SK-N-MC (cell line): ENCODE data around the gene LMO3.

Experiments
- DNase-seq: peaks from one replicate; pipeline ENCODE4 v3.0.0-alpha.2; 2011; ENCODE audit warnings: low read depth, low spot score
- H3K27ac ChIP-seq: fragments of 200-600 bp; sonication (generic); 2 replicates; pipeline ENCODE4 v1.5.1; 2016; ENCODE audit warnings: mixed run types
- H3K36me3 ChIP-seq: fragments of 200-600 bp; sonication (generic); 2 replicates; pipeline ENCODE4 v1.6.1; 2017; ENCODE audit warnings: antibody characterized with exemption, low read length, mixed read lengths; ENCODE audit not compliant: insufficient read depth
- H3K4me3 ChIP-seq: fragments of 200-600 bp; sonication (generic); 2 replicates; pipeline ENCODE4 v1.5.1; 2016
- H3K9ac ChIP-seq: fragments of 200-600 bp; sonication (generic); 2 replicates; pipeline ENCODE4 v1.8.0; 2017; ENCODE audit warnings: mixed run types, mixed read lengths; ENCODE audit not compliant: insufficient read length
- H3K9me3 ChIP-seq: fragments of 200-600 bp; sonication (generic); 2 replicates; pipeline ENCODE4 v1.6.1; 2017; ENCODE audit warnings: low read depth, mild to moderate bottlenecking, antibody characterized with exemption, low read length, moderate library complexity, mixed read lengths
- EZH2 ChIP-seq: fragments of 200-600 bp; sonication (generic); IDR thresholded peaks from one replicate; pipeline ENCODE4 v1.6.1; 2017; ENCODE audit warnings: antibody characterized with exemption
- FOXP2 ChIP-seq: optimal IDR thresholded peaks from 2 replicates; pipeline ENCODE3; 2011; ENCODE audit warnings: mild to moderate bottlenecking, moderate library complexity; ENCODE audit not compliant: insufficient read depth; ENCODE audit errors: extremely low read length, control extremely low read depth
- POLR2AphosphoS5 ChIP-seq: IDR thresholded peaks from 2 replicates; pipeline ENCODE4 v1.6.1; 2012; ENCODE audit warnings: mild to moderate bottlenecking, low read depth, low read length, borderline replicate concordance

LMO3 gene

DNA sequence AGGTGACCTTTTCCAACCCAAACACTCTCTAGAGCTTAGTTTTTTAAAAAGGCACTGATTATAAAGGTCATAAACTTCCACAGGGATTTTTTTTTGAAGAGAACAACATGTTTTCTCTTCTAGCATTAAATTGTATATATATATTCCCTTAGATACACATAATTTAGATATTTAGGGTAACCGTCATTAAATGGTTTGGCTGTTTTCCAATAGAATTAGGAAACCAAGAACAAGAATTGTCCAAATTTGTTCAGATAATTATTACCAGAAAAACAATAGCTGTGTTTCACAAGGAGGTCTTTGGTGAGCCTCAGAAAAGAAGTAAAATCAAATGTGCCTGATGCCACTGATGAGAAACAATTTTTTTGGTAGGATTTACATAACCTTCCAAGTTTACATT is 26.9 kb downstream of the LMO3 start:
- peaks cover 6% of the 10 kb centered on the region; the same call in 1 of the 2 replicates for H3K9me3 ChIP-seq
- no peak overlapping the region for H3K27ac ChIP-seq
- H3K9ac ChIP-seq: no peak overlapping the region
- no peak for DNase-seq
- H3K4me3 ChIP-seq: no peak overlapping the region
- 0 out of 2 replicates have a peak, but pooled peaks cover 4% of the 10 kb centered on the region for H3K36me3 ChIP-seq
- TF ChIP-seq EZH2 (no peak), FOXP2 (no peak), POLR2AphosphoS5 (no peak)

DNA sequence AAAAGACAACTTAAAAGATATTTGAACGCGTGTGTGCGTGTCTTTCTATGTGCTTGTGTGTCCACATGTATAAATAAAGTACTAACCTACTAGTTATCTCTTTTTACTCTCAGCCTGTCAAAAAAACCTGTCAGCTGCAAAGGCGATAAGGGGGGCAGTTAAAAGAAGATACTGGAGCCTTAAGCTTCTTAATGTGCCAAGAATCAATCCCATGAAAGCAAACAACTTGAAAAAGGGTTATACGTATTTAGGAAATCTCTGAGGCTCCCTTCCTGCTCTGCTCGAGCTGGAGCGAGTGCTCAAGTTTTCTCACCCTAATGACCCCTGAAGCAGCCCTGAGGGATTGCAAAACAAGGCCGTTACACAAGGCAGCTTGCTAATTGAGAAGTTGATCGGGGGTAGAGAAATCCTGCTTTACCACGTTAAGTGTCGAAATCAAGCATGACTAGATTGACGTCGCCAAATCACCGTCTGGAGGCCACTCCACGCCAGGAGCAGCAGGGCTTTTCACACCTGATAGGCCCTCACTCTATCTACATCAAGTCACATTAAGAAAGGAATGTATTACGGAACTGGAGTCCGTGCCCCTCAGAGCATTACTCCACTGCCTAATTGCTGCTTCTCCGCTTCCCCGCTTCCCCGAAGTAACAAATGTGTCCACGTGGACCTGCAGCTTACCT is 32.4 kb downstream of the LMO3 start:
- no peaks in the 10 kb centered on the region for H3K9me3 ChIP-seq
- H3K9ac ChIP-seq: no peak overlapping the region
- TF ChIP-seq EZH2: no peak
- TF ChIP-seq POLR2AphosphoS5: no peak
- no peak for TF ChIP-seq FOXP2
- DNase-seq: no peak
- H3K4me3 ChIP-seq: no peak overlapping the region
- H3K27ac ChIP-seq: no peak overlapping the region
- H3K36me3 ChIP-seq: no peaks in the 10 kb centered on the region

DNA sequence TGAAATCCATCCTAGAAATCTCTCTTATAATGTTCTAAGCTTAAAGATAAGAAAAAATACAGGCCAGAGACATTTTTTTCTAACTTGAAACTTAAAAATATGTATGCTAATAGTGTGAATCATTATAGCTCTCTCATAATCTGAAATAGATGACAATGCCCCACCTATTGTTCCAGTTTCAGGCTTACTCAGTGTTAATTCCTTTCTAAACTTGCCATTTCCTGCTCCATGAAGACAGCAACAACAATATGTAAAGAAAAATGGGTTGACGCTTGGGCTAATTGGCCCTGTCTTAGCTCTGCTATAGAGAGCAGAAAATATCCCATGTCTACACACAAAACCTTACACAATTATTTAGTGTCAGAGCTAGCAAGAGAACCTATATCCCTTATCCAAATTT is 37.1 kb downstream of the LMO3 start:
- TF ChIP-seq FOXP2: no peak
- TF ChIP-seq EZH2: no peak
- no peak for TF ChIP-seq POLR2AphosphoS5
- Histone ChIP-seq H3K36me3 (no peaks in the 10 kb centered on the region), H3K9me3 (no peaks in the 10 kb centered on the region), H3K27ac (no peak overlapping the region), H3K9ac (no peak overlapping the region), H3K4me3 (no peak overlapping the region)
- no peak for DNase-seq

DNA sequence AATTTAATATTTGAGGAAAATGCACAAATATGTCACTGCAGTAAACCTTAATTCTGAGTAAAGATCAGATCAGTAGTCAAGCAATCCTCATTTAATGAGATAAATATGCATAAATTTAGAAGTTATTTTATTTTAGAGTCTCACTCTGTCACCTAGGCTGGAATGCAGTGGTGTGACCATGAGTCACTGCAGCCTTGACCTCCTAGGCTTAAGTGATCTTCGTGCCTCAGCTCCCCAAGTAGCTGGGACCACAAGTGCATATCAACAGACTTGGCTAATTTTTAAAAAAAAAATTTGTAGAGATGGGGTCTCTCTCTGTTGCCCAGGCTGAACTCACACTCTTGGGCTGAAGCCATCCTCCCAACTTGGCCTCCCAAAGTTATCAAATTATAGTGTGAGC is 41.3 kb downstream of the LMO3 start:
- H3K9me3 ChIP-seq: no peaks in the 10 kb centered on the region
- DNase-seq: no peak
- H3K4me3 ChIP-seq: no peak overlapping the region

DNA sequence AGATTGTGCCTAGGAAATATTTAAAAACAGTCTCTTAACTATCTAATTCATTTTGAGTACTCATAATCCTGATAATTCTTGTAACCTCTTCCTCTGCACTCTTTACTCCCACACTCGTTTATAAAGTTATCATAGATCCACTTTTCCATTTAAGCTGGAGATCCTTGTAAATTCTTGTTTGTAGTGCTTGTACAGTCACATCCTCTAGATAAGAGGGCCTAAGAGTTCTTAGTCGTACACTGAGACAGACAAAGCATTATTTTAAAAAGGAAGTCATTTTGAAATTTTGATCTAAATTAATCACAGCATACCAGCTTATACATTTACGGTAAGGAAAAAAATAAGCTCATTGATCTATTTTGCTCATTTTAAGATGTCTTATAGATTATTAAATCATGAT is 42.5 kb downstream of the LMO3 start:
- DNase-seq: no peak
- no peak overlapping the region for H3K4me3 ChIP-seq
- H3K27ac ChIP-seq: no peak overlapping the region
- no peaks in the 10 kb centered on the region for H3K36me3 ChIP-seq
- no peak overlapping the region for H3K9ac ChIP-seq
- no peaks in the 10 kb centered on the region for H3K9me3 ChIP-seq
- TF ChIP-seq POLR2AphosphoS5 (no peak), FOXP2 (no peak), EZH2 (no peak)

More for the DNA sequence above, 41.3 kb downstream of the LMO3 start:
- Histone ChIP-seq H3K27ac (no peak overlapping the region), H3K36me3 (no peaks in the 10 kb centered on the region), H3K9ac (no peak overlapping the region)
- TF ChIP-seq POLR2AphosphoS5 (no peak), FOXP2 (no peak), EZH2 (no peak)

DNA sequence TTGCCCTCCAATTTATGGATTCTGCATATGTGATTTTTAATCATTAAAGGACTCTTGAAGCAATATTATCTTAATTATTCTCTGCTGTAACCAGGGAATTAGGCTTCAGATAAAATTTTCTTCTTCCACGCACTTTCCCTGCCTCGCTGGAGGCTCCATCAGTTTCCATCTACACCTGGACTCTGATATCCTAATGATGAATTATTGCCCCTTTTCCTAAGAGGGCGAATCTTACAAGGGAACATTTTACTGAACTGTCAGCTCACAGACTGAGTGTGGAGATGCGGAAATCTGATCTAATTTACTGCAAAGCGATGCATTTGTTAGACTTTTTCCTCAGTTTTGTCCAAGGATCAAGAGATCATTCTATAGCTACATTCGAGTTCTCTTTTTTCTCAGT is 43.0 kb downstream of the LMO3 start:
- Histone ChIP-seq H3K4me3 (no peak overlapping the region), H3K36me3 (no peaks in the 10 kb centered on the region), H3K9me3 (no peaks in the 10 kb centered on the region), H3K9ac (no peak overlapping the region), H3K27ac (no peak overlapping the region)
- no peak for TF ChIP-seq FOXP2
- TF ChIP-seq POLR2AphosphoS5: no peak
- no peak for TF ChIP-seq EZH2
- no peak for DNase-seq

DNA sequence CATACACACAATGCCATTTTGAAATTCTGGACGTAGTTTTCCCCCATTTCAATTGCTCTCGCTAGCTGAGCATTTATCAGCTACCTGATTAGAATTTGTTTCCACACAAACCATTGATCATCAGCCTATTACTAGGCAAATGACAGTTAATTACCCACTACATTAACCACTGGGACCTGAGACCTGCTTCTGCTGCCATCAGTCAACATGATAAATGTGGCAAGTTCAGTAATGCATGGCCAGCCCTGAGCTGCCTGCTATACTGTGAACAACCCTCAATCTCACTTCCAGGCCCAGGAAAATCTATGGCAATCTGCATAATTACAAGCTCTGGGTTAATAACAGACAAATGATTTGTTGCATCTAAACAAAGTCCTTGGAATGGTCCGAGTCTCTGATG is 43.5 kb downstream of the LMO3 start:
- H3K9ac ChIP-seq: no peak overlapping the region
- no peak overlapping the region for H3K27ac ChIP-seq
- no peaks in the 10 kb centered on the region for H3K36me3 ChIP-seq
- H3K4me3 ChIP-seq: no peak overlapping the region
- no peaks in the 10 kb centered on the region for H3K9me3 ChIP-seq
- TF ChIP-seq EZH2 (no peak), FOXP2 (no peak), POLR2AphosphoS5 (no peak)
- DNase-seq: no peak

DNA sequence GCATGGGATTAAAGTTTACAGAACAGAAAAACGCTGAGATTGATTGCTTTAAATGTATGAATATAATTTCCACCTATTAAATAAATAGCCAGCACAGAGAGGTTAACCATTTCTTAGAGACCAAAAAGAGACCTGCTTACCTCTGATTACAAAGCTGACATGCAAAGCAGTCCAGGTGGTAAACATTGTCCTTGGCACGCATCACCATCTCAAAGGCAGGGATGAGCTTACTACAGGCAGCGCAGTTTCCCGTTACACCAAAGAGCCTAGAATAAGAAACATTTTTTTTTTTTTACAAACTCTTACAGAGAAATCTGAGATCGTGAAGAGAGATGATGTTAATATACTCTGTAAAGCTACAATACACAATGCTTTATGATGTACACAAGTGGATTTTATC is 45.7 kb downstream of the LMO3 start:
- Histone ChIP-seq H3K9ac (no peak overlapping the region), H3K27ac (no peak overlapping the region), H3K9me3 (no peaks in the 10 kb centered on the region), H3K4me3 (no peak overlapping the region), H3K36me3 (no peaks in the 10 kb centered on the region)
- no peak for DNase-seq
- TF ChIP-seq POLR2AphosphoS5 (no peak), FOXP2 (no peak), EZH2 (no peak)

DNA sequence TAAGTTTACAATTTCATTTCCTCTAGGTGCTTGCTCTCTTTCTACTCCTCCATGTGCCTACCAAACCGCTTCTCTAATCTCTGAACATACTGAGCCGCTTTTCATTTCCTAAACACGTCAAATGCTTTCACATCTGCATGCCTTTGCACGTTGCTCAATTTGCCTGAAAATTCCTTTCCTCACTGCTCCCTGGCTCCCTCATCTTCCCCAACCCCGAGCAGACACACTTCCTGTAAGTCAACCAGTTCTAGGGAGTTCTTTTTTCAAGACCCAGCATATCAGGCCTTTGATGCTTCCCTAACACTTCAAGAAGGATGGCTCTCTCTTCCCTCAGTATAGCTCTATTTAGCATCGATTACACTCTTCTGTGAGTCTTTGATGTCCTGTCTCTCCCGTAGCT is 50.3 kb downstream of the LMO3 start:
- no peaks in the 10 kb centered on the region for H3K36me3 ChIP-seq
- H3K27ac ChIP-seq: no peak overlapping the region
- no peak for DNase-seq
- H3K4me3 ChIP-seq: no peak overlapping the region
- no peaks in the 10 kb centered on the region for H3K9me3 ChIP-seq
- H3K9ac ChIP-seq: no peak overlapping the region
- TF ChIP-seq EZH2 (no peak), POLR2AphosphoS5 (no peak), FOXP2 (no peak)
